H1 (cell line): ENCODE results near the gene MACROD1. TPM values are rescaled to one million over a fixed set of nuclear protein-coding genes. Genes with fewer than 3 reads are reported as not detected.

Source experiments
- polyA plus RNA-seq, 7 experiments: library from polyadenylated mRNA; depleted of rRNA in 3 of 7; stranded (reverse) in 5 of 7; unstranded in 2 of 7; fragments of >200 nt in 5 of 7; fragments of 200-250 nt in 2 of 7; gene quantifications; 1 replicate in 5 of 7; 2 replicates in 1 of 7; 4 replicates in 1 of 7; pipeline versions ENCODE4 v1.2.1 to v1.2.3, GENCODE V29; 2011 to 2013; ENCODE audit warnings: missing spikeins in 2 of 7, mixed read lengths in 2 of 7
- total RNA-seq: library from RNA; stranded (reverse); fragmentation: NEBNext Ultra II Directional; extraction: Animal tissue kit (Norgen Biotek cat#: 25700); gene quantifications from 2 replicates; pipeline ENCODE4 v1.2.1, GENCODE V29; 2021
- TF ChIP-seq, protein P1 (sequence below): IDR thresholded peaks from 2 replicates; pipeline ENCODE4 v1.6.1; 2011; ENCODE audit warnings: low read length, improper control_type of control experiment

Gene MACROD1
- total and polyA plus RNA-seq, 2 of the 8 experiments (the other 6 are each of a cell fraction or from before 2014, with no cell fraction given): 19.5 to 34.1 TPM

DNA sequence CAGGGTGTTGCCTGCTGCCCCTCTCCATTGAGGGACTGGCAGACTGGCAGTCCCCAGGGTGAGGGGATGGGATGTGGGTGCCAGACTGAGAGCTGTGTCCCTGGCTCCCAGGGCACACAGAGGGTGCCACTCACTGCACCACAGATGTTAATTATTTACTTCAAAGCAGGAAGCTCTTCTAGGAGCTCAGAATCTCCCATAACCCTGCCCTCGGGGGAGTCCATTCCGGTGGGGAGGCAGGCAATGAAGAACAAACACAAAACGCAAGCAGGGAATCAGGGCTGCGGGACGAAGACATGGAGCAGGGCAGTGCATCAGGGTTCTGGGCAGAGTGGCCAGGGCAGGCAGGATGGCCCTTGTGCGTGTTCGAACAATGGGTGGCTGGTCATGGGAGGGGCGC lies 154.5 kb downstream of the MACROD1 start (continued):
- TF ChIP-seq, protein P1, sequence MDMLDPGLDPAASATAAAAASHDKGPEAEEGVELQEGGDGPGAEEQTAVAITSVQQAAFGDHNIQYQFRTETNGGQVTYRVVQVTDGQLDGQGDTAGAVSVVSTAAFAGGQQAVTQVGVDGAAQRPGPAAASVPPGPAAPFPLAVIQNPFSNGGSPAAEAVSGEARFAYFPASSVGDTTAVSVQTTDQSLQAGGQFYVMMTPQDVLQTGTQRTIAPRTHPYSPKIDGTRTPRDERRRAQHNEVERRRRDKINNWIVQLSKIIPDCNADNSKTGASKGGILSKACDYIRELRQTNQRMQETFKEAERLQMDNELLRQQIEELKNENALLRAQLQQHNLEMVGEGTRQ: no peak
